Neuron (in vitro differentiated cells): ENCODE measurements around the gene SGSM2.
"Not testable (repeated sequence)": the region's sequence is repeated elsewhere in the genome, so short reads cannot be mapped to it uniquely, and the experiment has no call there.

ENCODE experiments used
- H2AFZ ChIP-seq: one replicate; pipeline ENCODE4 v1.6.1; 2013; ENCODE audit warnings: low read depth, mild to moderate bottlenecking, inconsistent platforms, low read length, moderate library complexity
- H3K27me3 ChIP-seq: one replicate; pipeline ENCODE4 v1.6.1; 2013; ENCODE audit warnings: low read length; ENCODE audit not compliant: insufficient read depth
- H3K36me3 ChIP-seq: one replicate; pipeline ENCODE4 v1.6.1; 2013; ENCODE audit warnings: low read length; ENCODE audit not compliant: insufficient read depth
- H3K4me1 ChIP-seq: one replicate; pipeline ENCODE4 v1.6.1; 2013; ENCODE audit warnings: low read length; ENCODE audit not compliant: insufficient read depth
- H3K4me3 ChIP-seq: 2 replicates; pipeline ENCODE4 v1.5.1; 2013; ENCODE audit warnings: mild to moderate bottlenecking, low read length, moderate library complexity
- H3K9me3 ChIP-seq: one replicate; pipeline ENCODE4 v1.6.1; 2013; ENCODE audit warnings: low read length

The SGSM2 gene

GRCh38 chr17:2312736-2313135 is 24.6 kb upstream of the SGSM2 start:
- no peaks in the 10 kb centered on the region for H3K36me3 ChIP-seq
- no peaks in the 10 kb centered on the region for H3K27me3 ChIP-seq
- no peaks in the 10 kb centered on the region for H3K4me1 ChIP-seq
- no peak overlapping the region for H2AFZ ChIP-seq
- H3K9me3 ChIP-seq, result no peaks in the 10 kb centered on the region
- H3K4me3 ChIP-seq, result no peak overlapping the region

- not testable (repeated sequence) for H2AFZ ChIP-seq, H3K4me1 ChIP-seq, H3K27me3 ChIP-seq, H3K4me3 ChIP-seq, H3K9me3 ChIP-seq
- peaks cover 22% of the 10 kb centered on the region for H3K36me3 ChIP-seq
These were observed 20.4 kb upstream of the SGSM2 start for GRCh38 chr17:2316916-2317205.

- Histone ChIP-seq H2AFZ (no peak overlapping the region), H3K27me3 (no peaks in the 10 kb centered on the region), H3K4me3 (no peak overlapping the region), H3K9me3 (no peaks in the 10 kb centered on the region), H3K36me3 (peaks cover 28% of the 10 kb centered on the region), H3K4me1 (no peaks in the 10 kb centered on the region)
These were observed 19.5 kb upstream of the SGSM2 start for GRCh38 chr17:2317796-2318195.

- no peaks in the 10 kb centered on the region for H3K4me1 ChIP-seq
- no peaks in the 10 kb centered on the region for H3K9me3 ChIP-seq
- H3K36me3 ChIP-seq, result peaks cover 40% of the 10 kb centered on the region
- no peak overlapping the region for H3K4me3 ChIP-seq
- no peaks in the 10 kb centered on the region for H3K27me3 ChIP-seq
- no peak overlapping the region for H2AFZ ChIP-seq
These were observed 18.2 kb upstream of the SGSM2 start for GRCh38 chr17:2319051-2319450.

GRCh38 chr17:2321399-2321798 is 15.9 kb upstream of the SGSM2 start:
- Histone ChIP-seq H3K9me3 (no peaks in the 10 kb centered on the region), H3K4me3 (no peak overlapping the region), H3K27me3 (no peaks in the 10 kb centered on the region), H3K36me3 (peaks cover 58% of the 10 kb centered on the region), H2AFZ (no peak overlapping the region), H3K4me1 (no peaks in the 10 kb centered on the region)

- Histone ChIP-seq H3K9me3 (no peaks in the 10 kb centered on the region), H2AFZ (no peak overlapping the region), H3K4me3 (no peak overlapping the region), H3K4me1 (no peaks in the 10 kb centered on the region), H3K36me3 (peaks cover 72% of the 10 kb centered on the region), H3K27me3 (no peaks in the 10 kb centered on the region)
These were observed 13.5 kb upstream of the SGSM2 start for GRCh38 chr17:2323629-2324314.

GRCh38 chr17:2331303-2331702 is 6.0 kb upstream of the SGSM2 start:
- Histone ChIP-seq H2AFZ (no peak overlapping the region), H3K9me3 (no peaks in the 10 kb centered on the region), H3K4me3 (no peak overlapping the region), H3K27me3 (no peaks in the 10 kb centered on the region), H3K4me1 (peaks cover 14% of the 10 kb centered on the region), H3K36me3 (peaks cover 82% of the 10 kb centered on the region)

- Histone ChIP-seq H3K4me1 (peaks cover 19% of the 10 kb centered on the region), H3K36me3 (peaks cover 47% of the 10 kb centered on the region), H3K9me3 (no peaks in the 10 kb centered on the region), H2AFZ (peak overlapping the region; percentile 23), H3K27me3 (no peaks in the 10 kb centered on the region), H3K4me3 (peak overlapping the region; percentile 94)
These were observed 1.5 kb upstream of the SGSM2 start for GRCh38 chr17:2335726-2336214.

- Histone ChIP-seq H2AFZ (peak within 1 kb of the TSS; percentile 63), H3K36me3 (peaks cover 44% of the 10 kb centered on the region), H3K27me3 (no peaks in the 10 kb centered on the region), H3K4me1 (peaks cover 19% of the 10 kb centered on the region), H3K4me3 (peak within 1 kb of the TSS; percentile 94), H3K9me3 (no peaks in the 10 kb centered on the region)
These were observed 968 bp upstream of the SGSM2 start, which contains the start of gene TSR1 for GRCh38 chr17:2336215-2336851. Gene TSR1, minus strand, starts transcription at chr17:2336457. Its CDS starts 30 bp downstream, at chr17:2336427.

- Histone ChIP-seq H3K4me3 (peak overlapping the region; percentile 94), H3K4me1 (peaks cover 19% of the 10 kb centered on the region), H3K36me3 (peaks cover 41% of the 10 kb centered on the region), H2AFZ (peak overlapping the region; percentile 63), H3K27me3 (no peaks in the 10 kb centered on the region), H3K9me3 (no peaks in the 10 kb centered on the region)
These were observed 428 bp downstream of the SGSM2 start for GRCh38 chr17:2337544-2338314.

- Histone ChIP-seq H3K9me3 (no peaks in the 10 kb centered on the region), H3K36me3 (peaks cover 40% of the 10 kb centered on the region), H2AFZ (no peak overlapping the region), H3K27me3 (no peaks in the 10 kb centered on the region), H3K4me1 (peaks cover 19% of the 10 kb centered on the region), H3K4me3 (peak overlapping the region; percentile 94)
These were observed 985 bp downstream of the SGSM2 start for GRCh38 chr17:2338315-2338657.

- Histone ChIP-seq H3K36me3 (peaks cover 30% of the 10 kb centered on the region), H3K4me3 (no peak overlapping the region), H3K27me3 (no peaks in the 10 kb centered on the region), H2AFZ (no peak overlapping the region), H3K9me3 (no peaks in the 10 kb centered on the region), H3K4me1 (peaks cover 13% of the 10 kb centered on the region)
These were observed 6.1 kb downstream of the SGSM2 start for GRCh38 chr17:2343421-2343820.

- Histone ChIP-seq H3K4me3 (no peak overlapping the region), H3K4me1 (peaks cover 15% of the 10 kb centered on the region), H3K9me3 (no peaks in the 10 kb centered on the region), H3K36me3 (peaks cover 30% of the 10 kb centered on the region), H2AFZ (no peak overlapping the region), H3K27me3 (no peaks in the 10 kb centered on the region)
These were observed 7.2 kb downstream of the SGSM2 start for GRCh38 chr17:2344528-2344927.
